Choroid plexus epithelial cell (primary cell): Measurements from ENCODE around the gene NKD1.

ENCODE experiments used
- DNase-seq: peaks from one replicate; pipeline ENCODE4 v3.0.0-alpha.2; 2010; ENCODE audit warnings: low read depth
- H3K4me3 ChIP-seq: 2 replicates; pipeline ENCODE4 v1.5.1; 2011; ENCODE audit warnings: low read depth, mild to moderate bottlenecking, control low read depth, low read length, moderate library complexity
- TF ChIP-seq, protein P1 (sequence below): conservative IDR thresholded peaks from 2 replicates; pipeline ENCODE4 v1.5.1; 2011; ENCODE audit warnings: low read depth, mild to moderate bottlenecking, control low read depth, inconsistent platforms, low read length, moderate library complexity

Gene NKD1

GRCh38 chr16:50528820-50529219 lies 19.4 kb upstream of the NKD1 start:
- DNase-seq = no peak
- no peak overlapping the region for H3K4me3 ChIP-seq
- TF ChIP-seq, protein P1, sequence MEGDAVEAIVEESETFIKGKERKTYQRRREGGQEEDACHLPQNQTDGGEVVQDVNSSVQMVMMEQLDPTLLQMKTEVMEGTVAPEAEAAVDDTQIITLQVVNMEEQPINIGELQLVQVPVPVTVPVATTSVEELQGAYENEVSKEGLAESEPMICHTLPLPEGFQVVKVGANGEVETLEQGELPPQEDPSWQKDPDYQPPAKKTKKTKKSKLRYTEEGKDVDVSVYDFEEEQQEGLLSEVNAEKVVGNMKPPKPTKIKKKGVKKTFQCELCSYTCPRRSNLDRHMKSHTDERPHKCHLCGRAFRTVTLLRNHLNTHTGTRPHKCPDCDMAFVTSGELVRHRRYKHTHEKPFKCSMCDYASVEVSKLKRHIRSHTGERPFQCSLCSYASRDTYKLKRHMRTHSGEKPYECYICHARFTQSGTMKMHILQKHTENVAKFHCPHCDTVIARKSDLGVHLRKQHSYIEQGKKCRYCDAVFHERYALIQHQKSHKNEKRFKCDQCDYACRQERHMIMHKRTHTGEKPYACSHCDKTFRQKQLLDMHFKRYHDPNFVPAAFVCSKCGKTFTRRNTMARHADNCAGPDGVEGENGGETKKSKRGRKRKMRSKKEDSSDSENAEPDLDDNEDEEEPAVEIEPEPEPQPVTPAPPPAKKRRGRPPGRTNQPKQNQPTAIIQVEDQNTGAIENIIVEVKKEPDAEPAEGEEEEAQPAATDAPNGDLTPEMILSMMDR = no peak

- TF ChIP-seq, protein P1 = no peak
- no peak for DNase-seq
- no peak overlapping the region for H3K4me3 ChIP-seq
Observed at GRCh38 chr16:50529334-50529733, 18.9 kb upstream of the NKD1 start.

GRCh38 chr16:50530277-50531236 lies 17.6 kb upstream of the NKD1 start:
- DNase-seq = no peak
- H3K4me3 ChIP-seq = no peak overlapping the region
- TF ChIP-seq, protein P1 = no peak

GRCh38 chr16:50531359-50531758 lies 16.8 kb upstream of the NKD1 start:
- no peak for DNase-seq
- H3K4me3 ChIP-seq = no peak overlapping the region
- TF ChIP-seq, protein P1 = no peak

- TF ChIP-seq, protein P1 = no peak
- H3K4me3 ChIP-seq = no peak overlapping the region
- DNase-seq = no peak
Observed at GRCh38 chr16:50531901-50532300, 16.3 kb upstream of the NKD1 start.

DNA sequence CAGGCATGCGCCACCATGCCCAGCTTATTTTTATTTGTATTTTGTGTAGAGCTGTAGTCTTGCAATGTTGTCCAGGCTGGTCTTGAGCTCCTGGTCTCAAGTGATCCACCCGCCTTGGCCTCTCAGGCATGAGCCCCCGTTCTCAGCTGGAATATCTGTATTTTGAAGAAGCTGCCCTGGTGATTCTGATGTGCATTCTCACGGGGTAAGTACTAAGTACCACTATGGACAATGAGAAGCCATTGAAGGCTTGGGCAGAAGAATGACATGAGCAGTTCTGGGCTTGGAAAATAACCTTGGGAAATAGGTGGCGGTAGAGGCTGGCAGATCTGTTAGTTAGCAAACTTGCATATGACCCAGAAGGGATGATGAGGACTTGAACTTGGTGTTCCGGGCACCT lies 15.6 kb upstream of the NKD1 start:
- H3K4me3 ChIP-seq = no peak overlapping the region
- DNase-seq = no peak
- TF ChIP-seq, protein P1 = no peak

GRCh38 chr16:50533317-50533716 lies 14.9 kb upstream of the NKD1 start:
- TF ChIP-seq, protein P1 = no peak
- no peak for DNase-seq

More at GRCh38 chr16:50533317-50533716, 14.9 kb upstream of the NKD1 start:
- no peak overlapping the region for H3K4me3 ChIP-seq
